ENCODE results near the gene SLC9A1.
"Not testable (repeated sequence)": the region's sequence is repeated elsewhere in the genome, so short reads cannot be mapped to it uniquely, and the experiment has no call there.

The SLC9A1 gene

DNA sequence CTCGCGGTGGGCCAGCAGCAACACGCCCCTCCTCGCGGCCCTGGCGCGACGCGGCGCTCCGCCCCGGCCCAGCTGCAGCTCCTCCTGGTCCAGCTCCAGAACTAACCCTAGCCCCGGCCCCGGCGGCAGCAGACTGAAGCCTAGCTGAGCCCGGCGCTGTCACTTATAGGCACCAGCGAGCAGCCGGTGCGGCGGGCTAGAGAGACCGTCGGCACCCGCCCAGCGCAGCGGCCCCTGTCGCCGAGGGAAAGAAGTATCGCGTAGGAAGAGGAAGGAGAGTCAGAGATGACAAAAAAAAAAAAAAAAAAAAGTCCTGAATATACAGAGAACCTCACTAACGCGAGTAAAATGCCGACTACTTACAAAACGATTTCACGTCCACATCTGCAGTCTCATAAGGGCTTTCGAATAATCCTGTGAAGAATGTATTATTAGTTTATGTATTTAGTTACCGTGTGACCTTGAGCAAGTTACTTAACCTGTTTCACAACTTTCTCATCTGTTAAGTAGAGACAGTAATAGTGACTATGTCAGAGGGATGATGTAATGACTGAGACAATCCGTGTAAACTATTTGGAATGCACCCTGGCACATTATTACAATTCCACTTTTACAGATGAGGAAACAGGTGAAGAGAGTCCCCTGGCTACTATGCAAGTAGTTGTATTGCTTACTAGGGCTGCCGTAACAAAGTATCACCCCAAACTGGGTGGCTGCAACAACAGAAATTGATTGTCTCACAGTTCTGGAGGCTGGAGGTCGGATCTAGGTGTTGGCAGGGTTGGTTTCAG lies at the start of gene SLC9A1:
Gene SLC9A1 (minus strand): TSS at position 135 of the 791 bp plus-strand sequence. CDS start 791 bp downstream, outside the sequence.
- DNase-seq (ENCODE audit: low read depth), result peak; percentile 88

DNA sequence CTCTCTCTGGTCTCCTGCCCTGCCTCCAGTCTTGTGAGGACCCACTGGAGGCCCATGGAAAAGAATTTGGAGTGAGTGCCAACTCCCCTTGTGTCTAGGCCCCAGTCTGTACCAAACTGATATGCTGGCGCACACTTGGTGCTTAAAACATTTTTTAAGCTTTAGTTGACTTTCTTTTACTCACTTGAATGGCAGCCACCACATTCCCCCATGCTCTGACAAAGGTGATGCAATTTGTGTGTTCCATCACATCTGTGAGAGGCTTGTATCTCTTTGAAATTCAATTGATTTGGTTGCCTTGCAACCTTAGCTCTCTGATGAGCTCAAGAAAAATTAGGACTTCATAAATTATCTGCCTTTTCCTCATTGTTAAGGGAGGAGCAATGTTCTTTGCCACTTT lies 49.0 kb upstream of the SLC9A1 start:
- peak; percentile 14 for DNase-seq (ENCODE audit: low read depth)

GRCh38 chr1:27201295-27201694 lies 46.4 kb upstream of the SLC9A1 start:
- DNase-seq (ENCODE audit: low read depth), result no peak

- no peak for DNase-seq (ENCODE audit: low read depth)
Observed at GRCh38 chr1:27193194-27193593, 38.3 kb upstream of the SLC9A1 start.

DNA sequence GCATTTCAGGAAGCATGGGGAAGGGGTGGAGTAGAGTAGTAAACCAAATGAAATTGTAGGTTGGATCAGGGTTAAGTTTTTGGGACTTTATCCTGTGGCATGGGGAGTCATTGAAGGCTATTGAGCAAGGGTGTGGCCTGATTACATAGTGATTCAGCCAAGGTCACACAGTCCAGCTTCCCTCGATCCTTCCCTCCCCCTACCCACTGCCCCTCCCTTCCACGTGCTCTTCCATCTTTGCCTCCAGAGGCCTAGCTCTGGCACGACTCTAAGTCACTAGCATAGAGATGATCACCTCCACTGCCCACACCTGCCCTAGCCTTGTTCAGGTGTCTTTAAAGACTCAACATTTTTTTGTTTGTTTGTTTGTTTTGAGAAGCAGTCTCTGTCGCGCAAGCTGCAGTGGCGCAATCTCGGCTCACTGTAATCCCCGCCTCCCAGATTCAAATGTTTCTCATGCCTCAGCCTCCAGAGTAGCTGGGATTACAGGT lies 37.2 kb upstream of the SLC9A1 start:
- DNase-seq (ENCODE audit: low read depth), result peak; percentile 51

DNA sequence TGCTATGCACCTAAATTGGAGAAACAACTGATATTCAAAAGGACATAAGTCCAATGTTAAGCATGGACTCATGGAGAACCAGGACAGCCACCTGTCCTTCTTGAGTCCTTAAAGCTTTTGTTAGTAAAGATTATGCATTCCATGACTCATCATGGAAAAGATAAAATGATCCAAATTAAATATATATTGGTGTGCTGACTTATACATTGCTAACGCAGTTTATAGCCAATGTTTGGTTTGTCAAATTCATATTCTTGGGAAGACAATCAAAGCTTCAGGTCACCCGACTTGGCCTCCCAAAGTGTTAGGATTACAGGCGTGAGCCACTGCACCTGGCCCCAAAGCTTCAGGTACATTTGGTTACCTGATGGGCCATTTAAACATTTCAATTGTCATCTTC lies 29.7 kb upstream of the SLC9A1 start:
- not testable (repeated sequence) for DNase-seq (ENCODE audit: low read depth)

DNA sequence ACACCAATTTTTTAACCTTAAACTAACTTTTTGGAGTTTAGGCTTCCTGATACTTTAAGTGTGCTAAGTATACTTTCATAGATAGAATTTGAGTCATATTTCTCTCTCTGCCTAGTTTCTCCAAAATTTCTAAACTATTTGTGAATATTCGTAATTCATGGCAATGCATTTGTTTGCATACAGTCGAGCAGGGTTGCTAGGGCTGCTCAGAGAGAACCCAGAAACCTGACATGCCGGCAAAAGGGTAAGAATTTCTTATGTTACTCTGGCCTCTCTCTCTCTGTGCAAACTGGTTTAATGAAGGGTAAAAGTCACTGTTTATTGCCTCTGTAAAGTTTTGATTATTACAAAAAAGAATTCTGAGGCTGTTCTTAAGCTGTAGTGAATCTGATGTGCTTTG lies 25.1 kb upstream of the SLC9A1 start:
- DNase-seq (ENCODE audit: low read depth), result no peak

DNA sequence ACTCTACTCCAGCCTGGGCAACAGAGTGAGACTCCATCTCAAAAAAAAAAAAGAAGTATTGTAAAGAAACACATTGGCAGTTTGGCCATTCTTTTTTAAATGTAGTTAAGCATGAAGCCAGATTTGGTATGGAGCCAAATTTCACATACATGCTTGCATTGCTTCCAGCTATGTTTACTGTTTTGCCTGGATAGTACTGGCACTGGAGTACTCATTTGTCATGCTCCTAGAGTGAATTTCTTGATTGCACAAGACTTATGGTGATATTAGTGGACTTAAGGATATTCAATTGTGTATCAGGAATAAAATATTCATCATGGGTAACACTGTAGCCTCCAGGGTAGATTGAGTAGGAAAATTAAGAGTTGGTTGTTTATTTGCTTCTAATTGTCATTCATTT lies 24.5 kb upstream of the SLC9A1 start:
- DNase-seq (ENCODE audit: low read depth), result peak; percentile 13

GRCh38 chr1:27176954-27177353 lies 22.0 kb upstream of the SLC9A1 start:
- DNase-seq (ENCODE audit: low read depth), result no peak

DNA sequence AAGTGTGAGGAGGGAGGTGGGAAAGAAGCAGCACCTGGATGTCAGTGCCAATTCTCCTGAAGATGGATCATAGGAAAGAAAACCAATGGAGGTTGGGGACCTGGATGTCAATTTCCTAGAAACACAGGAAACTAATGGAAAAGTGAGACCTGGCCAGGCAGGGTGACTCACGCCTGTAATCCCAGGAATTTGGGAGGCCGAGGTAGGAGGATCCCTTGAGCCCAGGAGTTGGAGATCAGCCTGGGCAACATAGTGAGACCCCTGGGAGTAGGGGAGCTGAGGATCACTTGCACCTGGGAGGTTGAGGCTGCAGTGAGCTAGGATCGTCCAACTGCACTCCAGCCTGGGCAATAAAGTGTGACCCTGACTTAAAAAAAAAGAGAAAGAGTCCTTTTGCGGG lies 21.4 kb upstream of the SLC9A1 start:
- DNase-seq (ENCODE audit: low read depth), result no peak

DNA sequence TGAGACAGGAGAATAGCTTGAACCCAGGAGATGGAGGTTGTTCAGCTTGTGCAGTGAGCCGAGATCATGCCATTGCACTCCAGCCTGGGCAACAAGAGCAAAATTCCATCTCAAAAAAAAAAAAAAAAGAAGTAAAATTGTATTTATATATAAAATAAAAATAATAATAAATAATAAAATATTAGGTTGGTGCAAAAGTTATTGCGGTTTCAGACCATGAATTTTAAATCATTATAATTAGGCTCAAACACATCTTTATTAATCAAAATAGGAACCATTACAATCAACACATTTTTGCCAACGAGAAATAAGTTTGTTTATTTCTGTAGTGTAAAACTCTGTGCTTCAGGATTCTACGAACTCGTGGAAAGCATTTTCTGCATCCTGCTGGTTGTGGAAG lies 18.1 kb upstream of the SLC9A1 start:
- DNase-seq (ENCODE audit: low read depth), result not testable (repeated sequence)

- DNase-seq (ENCODE audit: low read depth), result no peak
Observed at GRCh38 chr1:27166929-27167328, 12.0 kb upstream of the SLC9A1 start.

DNA sequence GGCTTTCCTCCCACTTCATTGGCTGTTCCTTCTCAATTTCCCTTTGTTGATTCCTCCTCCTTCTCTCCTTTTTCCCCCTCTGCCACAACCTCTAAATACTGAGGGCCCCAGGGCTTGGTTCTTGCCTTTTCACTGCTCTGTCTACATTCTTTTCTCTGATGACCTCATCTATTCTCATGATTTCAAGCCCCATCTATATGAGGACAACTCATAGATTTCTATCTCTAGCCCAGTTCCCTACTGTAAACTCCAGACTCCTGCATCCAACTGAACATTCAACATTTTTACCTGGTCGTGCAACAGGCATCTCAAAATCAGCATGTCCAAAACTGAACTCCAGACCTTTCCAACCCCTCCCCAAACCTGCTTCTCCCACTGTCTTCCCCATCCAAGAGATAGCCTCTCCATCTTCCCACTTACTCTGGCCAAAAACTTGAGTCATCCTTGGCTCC lies 11.5 kb upstream of the SLC9A1 start:
- peak; percentile 83 for DNase-seq (ENCODE audit: low read depth)

DNA sequence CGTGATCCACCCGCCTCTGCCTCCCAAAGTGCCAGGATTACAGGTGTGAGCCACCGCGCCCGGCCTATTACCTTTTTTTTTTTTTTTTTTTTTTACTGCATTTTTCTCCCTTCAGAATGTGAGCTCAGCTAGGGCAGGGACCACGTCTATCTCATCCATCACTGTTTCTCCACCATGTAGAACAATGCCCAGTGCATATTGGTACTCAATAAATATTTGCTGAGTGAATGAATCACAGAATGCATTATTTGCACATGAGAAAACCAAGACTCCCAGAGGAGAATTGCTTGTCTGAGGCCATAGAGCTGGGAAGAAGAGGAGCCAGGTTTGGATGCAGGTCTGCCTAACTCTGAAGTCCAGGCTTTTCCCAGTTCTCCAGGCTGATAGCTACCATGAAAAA lies 8.2 kb upstream of the SLC9A1 start:
- DNase-seq (ENCODE audit: low read depth), result no peak

DNA sequence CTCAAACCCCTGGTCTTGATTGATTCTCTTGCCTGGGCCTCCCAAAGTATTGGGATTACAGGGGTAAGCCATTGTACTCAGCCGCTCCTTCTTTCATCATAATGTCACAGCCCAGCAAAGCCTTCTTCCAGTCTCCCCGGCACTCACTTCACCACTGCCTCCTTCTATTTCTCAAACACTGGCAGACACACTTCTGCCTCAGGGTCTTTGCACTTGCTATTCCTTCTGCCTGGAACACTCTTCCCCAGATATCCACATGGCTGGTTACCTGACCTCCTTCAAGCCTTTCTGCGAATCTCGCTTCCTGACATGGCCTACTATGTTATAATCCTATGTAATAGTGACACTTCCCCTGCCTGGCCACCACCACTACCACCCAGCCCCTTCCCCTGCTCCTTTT lies 7.2 kb upstream of the SLC9A1 start:
- DNase-seq (ENCODE audit: low read depth), result no peak

DNA sequence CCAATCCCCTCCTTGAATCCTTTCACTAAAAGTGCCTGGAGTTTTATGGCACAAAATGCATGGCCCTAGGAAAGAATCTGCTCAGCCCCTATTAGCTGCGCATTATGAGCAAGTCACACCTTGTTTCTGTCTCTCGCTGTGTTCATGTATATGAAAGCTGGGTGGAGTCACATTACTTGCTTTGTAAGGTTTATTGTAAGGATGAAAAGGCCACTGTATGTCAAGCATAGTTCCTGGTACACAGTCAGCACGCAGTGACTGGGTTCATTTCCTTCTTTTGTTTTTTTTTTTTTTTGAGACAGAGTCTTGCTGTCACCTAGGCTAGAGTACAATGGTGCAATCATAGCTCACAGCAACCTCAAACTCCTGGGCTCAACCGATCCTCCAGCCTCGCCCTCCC lies 6.7 kb upstream of the SLC9A1 start:
- no peak for DNase-seq (ENCODE audit: low read depth)

DNA sequence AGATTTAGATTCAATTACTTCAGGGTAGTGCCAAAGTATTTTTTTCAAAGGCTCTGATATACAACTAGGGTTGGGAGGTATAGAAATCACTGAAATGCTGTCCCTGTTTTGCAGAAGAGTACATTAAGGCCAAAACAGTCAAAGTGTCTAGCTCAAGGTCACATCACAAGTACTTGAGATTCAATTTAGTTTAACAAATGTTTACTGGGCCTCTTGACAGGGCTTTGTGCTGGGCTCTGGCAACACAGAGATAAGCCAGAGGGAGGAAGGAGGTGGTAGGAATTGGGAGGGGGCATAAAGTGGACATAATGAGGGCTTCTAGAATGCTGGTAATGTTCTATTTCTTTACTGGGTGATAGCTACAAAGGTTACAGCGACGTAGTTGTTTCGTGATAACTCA lies 2.3 kb upstream of the SLC9A1 start:
- no peak for DNase-seq (ENCODE audit: low read depth)

DNA sequence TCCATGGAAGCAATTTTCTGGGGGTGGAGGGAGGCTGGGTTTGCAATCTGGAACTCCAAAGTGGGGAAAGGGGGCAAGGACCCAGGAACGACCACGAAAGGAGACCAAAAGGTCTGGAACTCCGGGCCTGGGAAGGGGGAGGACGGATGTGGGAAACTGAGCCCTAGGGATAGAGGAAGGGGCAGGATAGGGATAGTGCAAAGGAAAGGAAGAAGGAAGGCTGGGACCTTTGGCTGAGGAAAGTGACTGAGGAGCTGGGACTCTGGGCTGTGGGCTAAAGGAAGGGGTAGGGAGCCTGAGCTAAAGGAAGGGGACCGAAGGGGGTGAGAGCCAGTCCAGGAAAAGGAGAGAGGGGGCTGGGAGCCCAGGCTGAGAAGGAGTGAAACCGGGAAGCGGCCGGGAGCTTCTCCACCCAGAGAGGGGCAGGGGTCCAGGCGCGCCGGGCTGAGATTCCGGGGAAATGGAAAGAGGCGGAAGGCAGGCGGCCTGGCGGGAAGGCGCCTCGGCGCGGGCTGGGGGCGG lies 395 bp downstream of the SLC9A1 start:
- DNase-seq (ENCODE audit: low read depth), result no peak

- no peak for DNase-seq (ENCODE audit: low read depth)
Observed at GRCh38 chr1:27153927-27154358, 982 bp downstream of the SLC9A1 start.

DNA sequence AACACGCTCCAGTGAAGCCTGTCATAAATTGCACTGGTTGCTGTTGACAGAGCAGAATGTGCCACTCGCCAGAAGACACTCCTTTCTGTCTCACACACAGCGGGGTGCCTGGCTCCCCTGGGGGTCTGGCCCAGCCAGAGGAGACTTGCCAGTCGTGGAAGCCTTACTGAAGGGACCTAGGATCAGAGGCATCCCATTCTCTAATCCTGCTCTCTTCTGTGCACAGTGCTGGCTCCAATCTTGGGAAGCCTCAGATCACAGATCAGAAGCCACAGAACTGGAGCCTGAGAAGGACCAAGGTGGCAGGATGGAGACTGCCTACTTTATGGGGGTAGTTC lies 1.4 kb downstream of the SLC9A1 start:
- peak; percentile 30 for DNase-seq (ENCODE audit: low read depth)

- peak; percentile 43 for DNase-seq (ENCODE audit: low read depth)
Observed at GRCh38 chr1:27152829-27153548, 1.9 kb downstream of the SLC9A1 start.

GRCh38 chr1:27152004-27152828 lies 2.7 kb downstream of the SLC9A1 start:
- DNase-seq (ENCODE audit: low read depth), result no peak
